Suprapubic skin (tissue), 3 donors: Measurements from ENCODE around the gene SAP25.

Source experiments
- EP300 ChIP-seq: sonication (generic); formaldehyde crosslinking; IDR thresholded peaks from one replicate; pipeline ENCODE4 v1.6.1; 2017; ENCODE audit warnings: antibody characterized with exemption
- TF ChIP-seq, protein P1 (sequence below), 2 donors: fragments of 200-600 bp in 1 of 2; fragments of 450-650 bp in 1 of 2; sonication (generic) in 1 of 2; IDR thresholded peaks; one replicate each; pipeline ENCODE4 v1.5.1; 2016 to 2019; ENCODE audit warnings: antibody characterized with exemption in 2 of 2, mild to moderate bottlenecking in 1 of 2, moderate library complexity in 1 of 2

DNA sequence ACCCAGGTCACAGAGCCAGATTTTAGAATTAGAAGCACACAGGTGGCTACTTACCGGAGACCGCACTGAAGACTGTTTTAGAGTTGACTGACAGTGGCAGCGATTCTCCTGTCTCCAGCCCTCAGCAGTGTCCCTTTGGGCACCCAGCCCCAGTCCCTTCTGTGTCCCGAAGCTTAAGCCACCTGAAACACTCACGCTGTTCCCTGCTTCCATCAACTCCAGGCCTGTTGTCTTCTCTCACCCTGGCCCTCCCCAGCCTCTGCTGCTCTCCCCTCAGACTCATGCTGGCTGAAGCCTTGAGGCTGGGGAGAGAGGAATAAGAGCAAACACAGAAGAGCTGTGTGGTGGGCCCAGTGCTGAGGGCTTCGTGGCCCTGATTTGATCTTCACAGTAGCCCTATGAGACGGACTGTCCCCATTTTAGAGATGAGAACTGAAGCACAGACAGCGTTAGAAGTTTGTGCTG lies 10.6 kb downstream of the SAP25 start:
- TF ChIP-seq EP300, result no peak
- TF ChIP-seq, protein P1, sequence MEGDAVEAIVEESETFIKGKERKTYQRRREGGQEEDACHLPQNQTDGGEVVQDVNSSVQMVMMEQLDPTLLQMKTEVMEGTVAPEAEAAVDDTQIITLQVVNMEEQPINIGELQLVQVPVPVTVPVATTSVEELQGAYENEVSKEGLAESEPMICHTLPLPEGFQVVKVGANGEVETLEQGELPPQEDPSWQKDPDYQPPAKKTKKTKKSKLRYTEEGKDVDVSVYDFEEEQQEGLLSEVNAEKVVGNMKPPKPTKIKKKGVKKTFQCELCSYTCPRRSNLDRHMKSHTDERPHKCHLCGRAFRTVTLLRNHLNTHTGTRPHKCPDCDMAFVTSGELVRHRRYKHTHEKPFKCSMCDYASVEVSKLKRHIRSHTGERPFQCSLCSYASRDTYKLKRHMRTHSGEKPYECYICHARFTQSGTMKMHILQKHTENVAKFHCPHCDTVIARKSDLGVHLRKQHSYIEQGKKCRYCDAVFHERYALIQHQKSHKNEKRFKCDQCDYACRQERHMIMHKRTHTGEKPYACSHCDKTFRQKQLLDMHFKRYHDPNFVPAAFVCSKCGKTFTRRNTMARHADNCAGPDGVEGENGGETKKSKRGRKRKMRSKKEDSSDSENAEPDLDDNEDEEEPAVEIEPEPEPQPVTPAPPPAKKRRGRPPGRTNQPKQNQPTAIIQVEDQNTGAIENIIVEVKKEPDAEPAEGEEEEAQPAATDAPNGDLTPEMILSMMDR (IDR thresholded peaks at IDR 0.05), result no peak
